RWPE1 (cell line): Measurements from ENCODE around the gene GPAT3.
A peak's percentile ranks its signal among the peaks of the same experiment; 100 is the strongest.
"Not testable (repeated sequence)": the region's sequence is repeated elsewhere in the genome, so short reads cannot be mapped to it uniquely, and the experiment has no call there.

Experiments
- CTCF ChIA-PET: fragments of 350-600 bp; sonication (Branson Sonifier 250); formaldehyde crosslinking; extraction: SDS; loops from one replicate; lab custom pipeline; 2021; lab: Yijun Ruan, JAX
- POLR2A ChIA-PET: fragments of 400-600 bp; formaldehyde crosslinking; extraction: SDS; loops from one replicate; lab custom pipeline; 2020; ENCODE audit warnings: antibody characterized with exemption; ENCODE audit not compliant: low non-redundant PET; lab: Yijun Ruan, JAX
- DNase-seq: peaks from one replicate; pipeline ENCODE4 v3.0.0; 2012; ENCODE audit warnings: low spot score
- H3K27ac ChIP-seq: fragments of 450-650 bp; 2 replicates; pipeline ENCODE4 v1.5.1; 2017
- CTCF ChIP-seq: fragments of 450-650 bp; conservative IDR thresholded peaks from 2 replicates; pipeline ENCODE4 v1.5.1; 2017; ENCODE audit warnings: low read depth, mild to moderate bottlenecking

The GPAT3 gene

GRCh38 chr4:83616252-83616651, 80.3 kb downstream of the GPAT3 start:
- no peak for DNase-seq
- H3K27ac ChIP-seq, result no peak overlapping the region
- CTCF ChIA-PET, result no interaction called here
- POLR2A ChIA-PET, result no interaction called here
- TF ChIP-seq CTCF, result no peak

GRCh38 chr4:83617371-83618035, 81.6 kb downstream of the GPAT3 start:
- TF ChIP-seq CTCF, result no peak
- DNase-seq, result no peak
- ChIA-PET CTCF (no interaction called here), POLR2A (no interaction called here)
- no peak overlapping the region for H3K27ac ChIP-seq

GRCh38 chr4:83618431-83618830, 82.5 kb downstream of the GPAT3 start:
- no peak overlapping the region for H3K27ac ChIP-seq
- POLR2A ChIA-PET, result no interaction called here
- peak; percentile 81 for DNase-seq
- TF ChIP-seq CTCF, result no peak
- CTCF ChIA-PET, result no interaction called here

- no peak for TF ChIP-seq CTCF
- no peak overlapping the region for H3K27ac ChIP-seq
- ChIA-PET POLR2A (no interaction called here), CTCF (no interaction called here)
- DNase-seq, result peak; percentile 26
These were observed 83.2 kb downstream of the GPAT3 start for GRCh38 chr4:83618991-83619645.

GRCh38 chr4:83622127-83622526, 86.2 kb downstream of the GPAT3 start:
- CTCF ChIA-PET, POLR2A ChIA-PET, DNase-seq, H3K27ac ChIP-seq: not testable (repeated sequence)

- ChIA-PET CTCF (no interaction called here), POLR2A (no interaction called here)
- no peak overlapping the region for H3K27ac ChIP-seq
- DNase-seq, result no peak
- TF ChIP-seq CTCF, result no peak
These were observed 89.9 kb downstream of the GPAT3 start for GRCh38 chr4:83625821-83626220.

GRCh38 chr4:83626245-83626836, 90.4 kb downstream of the GPAT3 start:
- no peak overlapping the region for H3K27ac ChIP-seq
- TF ChIP-seq CTCF, result no peak
- ChIA-PET CTCF (no interaction called here), POLR2A (no interaction called here)
- DNase-seq, result no peak
